Measurements from ENCODE around the gene ICAM3. TPM values are rescaled to one million over a fixed set of nuclear protein-coding genes. Genes with fewer than 3 reads are reported as not detected.

ICAM3 gene
- total and polyA plus RNA-seq, 2 of the 4 experiments (the other 2 are of a cell fraction) = 6.6 to 11.7 TPM

DNA sequence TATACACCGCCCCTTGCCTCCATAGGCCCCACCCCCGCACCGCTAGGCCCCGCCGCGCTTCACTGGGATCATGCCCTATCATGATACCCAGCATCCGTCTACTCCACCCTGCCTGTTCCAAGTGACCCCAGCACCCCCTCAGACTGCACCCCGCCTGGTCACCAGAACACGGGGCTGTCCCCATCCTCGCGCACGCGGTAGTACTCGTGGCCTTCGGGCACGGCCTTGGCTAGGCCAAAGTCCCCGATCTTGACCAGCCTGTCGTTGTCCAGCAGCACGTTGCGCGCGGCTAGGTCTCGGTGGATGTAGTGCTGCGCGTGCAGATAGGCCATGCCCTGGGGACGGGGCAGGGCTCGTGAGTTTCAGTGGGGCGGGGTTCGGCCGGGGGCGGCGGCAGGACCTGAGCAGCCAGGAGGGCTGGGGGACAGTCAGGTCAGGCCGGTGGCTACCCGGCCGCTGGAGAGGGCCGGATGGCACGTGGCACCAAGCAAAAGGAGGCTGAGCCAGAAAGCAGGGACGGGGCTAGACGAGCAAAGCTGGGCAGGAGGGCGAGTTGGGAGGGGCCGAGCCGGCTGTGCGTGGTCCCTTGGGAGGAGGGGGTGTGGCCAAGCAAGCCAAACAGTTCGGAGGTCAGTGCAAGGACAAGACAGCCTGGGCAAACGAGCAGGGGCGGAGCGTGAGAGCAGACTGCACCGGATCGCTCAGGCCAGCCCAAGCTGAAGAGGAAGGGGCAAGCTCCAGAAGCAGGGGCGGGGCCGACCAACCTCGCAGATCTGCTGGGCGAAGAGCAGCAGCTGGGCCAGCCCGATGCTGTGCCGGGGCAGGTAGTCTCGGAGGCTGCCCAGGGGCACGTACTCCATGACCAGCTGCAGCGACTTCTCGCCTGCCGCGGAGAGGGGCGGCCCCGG, 13.6 kb upstream of the ICAM3 start:
- CTCF ChIA-PET = no interaction called here

More for the DNA sequence above, 13.6 kb upstream of the ICAM3 start:
- no peaks in the 10 kb centered on the region for H3K9me3 ChIP-seq (ENCODE audit: control insufficient read depth, insufficient read depth, low read length)
- H3K9me1 ChIP-seq (ENCODE audit: insufficient read depth, low read length) = no peaks in the 10 kb centered on the region
- ATAC-seq (ENCODE audit: low read depth) (no peak), DNase-seq (no peak)
- no peak overlapping the region for H4K91ac ChIP-seq (ENCODE audit: insufficient read depth, low read depth, low read length)
- POLR2A ChIA-PET (ENCODE audit: unreplicated experiment) = no interaction called here
- H2AFZ ChIP-seq (replicated peaks; ENCODE audit: low read length, poor library complexity) = peak overlapping the region; percentile 51
- no peaks in the 10 kb centered on the region for H3K4me1 ChIP-seq (ENCODE audit: control insufficient read depth, insufficient read depth, low read length)
- H3K9ac ChIP-seq (ENCODE audit: low read depth, low read length) = no peak overlapping the region
- no peak overlapping the region for H3K14ac ChIP-seq (replicated peaks; ENCODE audit: low read depth, low read length)
- in situ Hi-C loops (cut with MboI; ENCODE audit: low sequenced_read_pairs) = no loop called here
- no peak overlapping the region for H3K27ac ChIP-seq (ENCODE audit: insufficient read depth, low read length)
- H3K4me3 ChIP-seq (ENCODE audit: insufficient read depth, low read depth, low read length) = no peak overlapping the region
- H3K56ac ChIP-seq (ENCODE audit: extremely low read depth, insufficient read depth, low read length) = no peak overlapping the region
- H4K20me1 ChIP-seq (ENCODE audit: insufficient read depth, low read length) = no peaks in the 10 kb centered on the region
- BruUV-seq (replicated peaks) = no TSS peak
- H2AK9ac ChIP-seq (replicated peaks; ENCODE audit: low read depth, low read length, poor library complexity) = peak overlapping the region; percentile 78
- H3K23ac ChIP-seq (ENCODE audit: low read depth, low read length) = no peak overlapping the region
- no peak overlapping the region for H2BK20ac ChIP-seq (ENCODE audit: low read depth, low read length)
- H3K36me3 ChIP-seq (ENCODE audit: control insufficient read depth, insufficient read depth, low read length) = peaks cover 49% of the 10 kb centered on the region
- TF ChIP-seq MAZ (IDR thresholded peaks at IDR 0.05; ENCODE audit: borderline replicate concordance, low read depth, low read length) (no peak), RFX5 (IDR thresholded peaks at IDR 0.05; ENCODE audit: low read depth, low read length) (no peak), RAD21 (IDR thresholded peaks at IDR 0.05; ENCODE audit: low read length) (no peak), CEBPB (IDR thresholded peaks at IDR 0.05; ENCODE audit: low read depth, low read length) (no peak), NFE2L2 (IDR thresholded peaks at IDR 0.05; ENCODE audit: low read depth, low read length) (no peak)
- dilution Hi-C loops (cut with HindIII; ENCODE audit: low sequenced_read_pairs, unreplicated experiment) = no loop called here
- intact Hi-C loops (cut with micrococcal nuclease) = no loop called here
- H2BK120ac ChIP-seq (ENCODE audit: low read depth, low read length) = no peak overlapping the region
- H3K4me2 ChIP-seq (ENCODE audit: low read depth, low read length) = no peak overlapping the region
- WGBS, 2 experiments (ENCODE audit: extremely low coverage in 2 of 2, insufficient read length in 1 of 2) = 73% methylated on average over 34 of the region's 63 CpGs; no CpG with 5 or more reads in 1 of the 2 experiments
- no peak overlapping the region for H4K5ac ChIP-seq (ENCODE audit: low read depth, low read length)
- no peak overlapping the region for H3K4ac ChIP-seq (ENCODE audit: low read depth, low read length)
- H2BK15ac ChIP-seq (ENCODE audit: low read depth, low read length) = no peak overlapping the region
- H3K79me1 ChIP-seq (ENCODE audit: low read depth in 1 of 2, low read length in 2 of 2) = no peaks in the 10 kb centered on the region
- no peak overlapping the region for H2BK5ac ChIP-seq (ENCODE audit: low read depth, low read length, poor library complexity, severe bottlenecking)
- no peak overlapping the region for H2AK5ac ChIP-seq (ENCODE audit: low read depth, low read length)
- H3K27me3 ChIP-seq (ENCODE audit: control insufficient read depth, insufficient read depth, low read length) = no peaks in the 10 kb centered on the region
- no peak overlapping the region for H3K18ac ChIP-seq (ENCODE audit: low read depth, low read length)
- H4K8ac ChIP-seq (ENCODE audit: low read depth in 2 of 2, low read length in 2 of 2) = no peak overlapping the region
